Breast epithelium (tissue), 3 donors: ENCODE results near the gene CEACAM19.

ENCODE experiments used
- CTCF ChIP-seq, 3 donors: fragments of 450-650 bp; IDR thresholded peaks; one replicate each; pipeline ENCODE4 v1.5.1; 2016 to 2017; ENCODE audit warnings: antibody characterized with exemption in 3 of 3, mild to moderate bottlenecking in 3 of 3, moderate library complexity in 3 of 3
- POLR2A ChIP-seq: fragments of 450-650 bp; IDR thresholded peaks from one replicate; pipeline ENCODE4 v1.6.1; 2016; ENCODE audit warnings: antibody characterized with exemption, mild to moderate bottlenecking, moderate library complexity
- POLR2AphosphoS5 ChIP-seq, 3 donors: sonication (generic); formaldehyde crosslinking; IDR thresholded peaks; one replicate each; pipeline ENCODE4 v1.6.1; 2017; ENCODE audit warnings: antibody characterized with exemption in 3 of 3

GRCh38 chr19:44726465-44726864 lies 55.2 kb downstream of the CEACAM19 start:
- TF ChIP-seq CTCF (IDR thresholded peaks at IDR 0.05) = no peak
- TF ChIP-seq POLR2A = no peak
- TF ChIP-seq POLR2AphosphoS5 (IDR thresholded peaks at IDR 0.05) = no peak
